ENCODE data around the gene NCK2. TPM values are rescaled to one million over a fixed set of nuclear protein-coding genes. Genes with fewer than 3 reads are reported as not detected.

The NCK2 gene
- total RNA-seq, 4 donors from 2014 or later, result 32.6 to 43.7 (median 38.7) TPM

GRCh38 chr2:105928563-105928962 lies 183.9 kb downstream of the NCK2 start:
- no peak for TF ChIP-seq CTCF (IDR thresholded peaks at IDR 0.05)
- no peak for DNase-seq (ENCODE audit: low spot score)
- no peak for ATAC-seq (ENCODE audit: low FRiP score)

GRCh38 chr2:105929516-105929915 lies 184.8 kb downstream of the NCK2 start:
- no peak for DNase-seq (ENCODE audit: low spot score)
- no peak for TF ChIP-seq CTCF (IDR thresholded peaks at IDR 0.05)
- ATAC-seq (ENCODE audit: low FRiP score), result no peak

GRCh38 chr2:105932582-105932981 lies 187.9 kb downstream of the NCK2 start:
- DNase-seq (ENCODE audit: low spot score), result no peak
- TF ChIP-seq CTCF (IDR thresholded peaks at IDR 0.05), result no peak
- no peak for ATAC-seq (ENCODE audit: low FRiP score)

GRCh38 chr2:105933906-105934305 lies 189.2 kb downstream of the NCK2 start:
- no peak for TF ChIP-seq CTCF (IDR thresholded peaks at IDR 0.05)
- ATAC-seq (ENCODE audit: low FRiP score), result no peak
- no peak for DNase-seq (ENCODE audit: low spot score)

GRCh38 chr2:105934467-105934866 lies 189.8 kb downstream of the NCK2 start:
- ATAC-seq (ENCODE audit: low FRiP score), result no peak
- no peak for TF ChIP-seq CTCF (IDR thresholded peaks at IDR 0.05)

GRCh38 chr2:105935063-105935462 lies 190.4 kb downstream of the NCK2 start:
- no peak for DNase-seq (ENCODE audit: low spot score)
- ATAC-seq (ENCODE audit: low FRiP score), result no peak
- no peak for TF ChIP-seq CTCF (IDR thresholded peaks at IDR 0.05)

More at GRCh38 chr2:105934467-105934866, 189.8 kb downstream of the NCK2 start:
- no peak for DNase-seq (ENCODE audit: low spot score)

- TF ChIP-seq CTCF (IDR thresholded peaks at IDR 0.05), result no peak
- no peak for ATAC-seq (ENCODE audit: low FRiP score)
- no peak for DNase-seq (ENCODE audit: low spot score)
Observed at GRCh38 chr2:105936954-105937353, 192.2 kb downstream of the NCK2 start.
